NCI-H526 (cell line): Measurements from ENCODE around the gene NEK10.

ENCODE experiments used
- DNase-seq, 2 experiments: peaks; one replicate each; lab custom pipeline; 2025; lab: John Stamatoyannopoulos, UW

Gene NEK10

DNA sequence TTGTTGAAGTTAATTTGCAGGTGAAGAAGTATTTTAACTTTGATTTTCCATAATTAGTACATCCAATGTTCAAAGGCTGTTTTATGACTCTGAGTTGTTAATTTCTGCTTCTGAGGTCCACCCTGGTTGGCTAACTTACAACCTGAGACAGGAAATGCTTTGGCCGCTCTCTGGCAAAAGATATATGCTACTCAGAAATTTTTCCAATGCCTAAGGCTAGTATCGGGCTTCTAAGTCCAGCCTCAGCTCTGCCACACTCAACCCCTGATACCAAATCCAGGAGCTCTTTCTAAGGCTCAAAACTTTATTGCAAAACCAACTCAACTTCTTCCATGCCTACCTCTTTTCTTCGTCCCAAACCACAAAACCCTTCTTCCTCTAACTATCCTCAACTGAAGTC, 192.9 kb downstream of the NEK10 start:
- no peak for DNase-seq

DNA sequence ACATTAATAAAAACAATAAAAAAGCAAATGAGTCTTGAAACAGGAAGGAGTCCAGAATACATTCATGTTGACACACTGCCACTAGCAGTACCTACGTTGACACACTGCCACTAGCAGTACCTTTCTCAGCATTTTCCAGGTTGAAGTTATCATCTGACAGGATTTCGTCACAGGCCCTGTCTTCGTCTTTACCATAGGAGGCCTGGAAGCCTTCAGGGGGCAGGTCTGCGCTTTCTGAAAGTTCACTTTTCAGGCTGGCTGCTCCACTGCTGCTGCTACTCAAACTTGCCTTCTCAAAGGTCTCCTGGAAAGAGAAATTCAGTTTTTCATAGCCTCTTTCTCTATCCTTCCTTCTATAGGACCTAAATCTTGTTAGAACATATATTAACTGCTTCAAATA, 194.7 kb downstream of the NEK10 start:
- DNase-seq = no peak

- no peak for DNase-seq
Measured at GRCh38 chr3:27171113-27171512, 198.1 kb downstream of the NEK10 start.

DNA sequence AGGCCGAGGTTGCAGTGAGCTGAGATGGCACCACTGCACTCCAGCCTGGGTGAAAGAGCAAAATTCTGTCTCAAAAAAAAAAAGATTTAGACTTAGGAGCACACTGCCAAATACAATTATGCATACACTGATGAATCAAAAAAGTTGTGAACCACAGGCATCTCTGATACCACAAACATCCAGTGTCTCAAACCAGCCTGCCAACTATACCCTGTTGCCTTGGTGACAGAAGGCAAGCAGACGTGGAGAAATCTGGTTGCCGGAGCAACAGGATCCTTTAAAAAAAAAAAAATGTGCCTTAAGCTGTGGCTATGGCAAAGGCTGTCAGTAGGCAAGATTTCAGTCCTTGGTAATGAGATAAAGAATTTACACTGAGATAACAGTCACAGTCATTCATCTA, 202.3 kb downstream of the NEK10 start:
- DNase-seq = no peak

GRCh38 chr3:27165321-27165721, 203.9 kb downstream of the NEK10 start:
- no peak for DNase-seq

DNA sequence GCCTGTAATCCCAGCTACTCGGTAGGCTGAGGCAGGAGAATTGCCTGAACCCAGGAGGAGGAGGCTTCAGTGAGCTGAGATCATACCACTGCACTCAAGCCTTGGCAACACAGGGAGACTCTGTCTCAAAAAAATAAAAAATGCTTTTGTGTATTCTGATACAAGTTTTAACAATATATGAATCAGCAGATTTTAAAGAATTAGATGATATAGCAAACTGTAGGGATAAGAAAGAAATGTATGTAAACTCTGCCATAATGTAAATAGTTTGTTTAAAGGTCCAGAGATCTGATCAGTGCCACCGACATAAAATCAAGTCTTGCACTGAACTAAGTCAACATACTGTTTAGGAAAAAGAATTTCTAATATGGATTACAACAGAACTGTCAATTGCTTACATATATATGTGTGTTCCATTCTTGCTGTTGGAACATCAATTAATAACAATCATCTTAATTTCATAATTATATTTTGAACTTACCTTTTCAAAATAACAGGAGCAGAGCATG, 208.3 kb downstream of the NEK10 start:
- no peak for DNase-seq

- DNase-seq = no peak
Measured at GRCh38 chr3:27160146-27160545, 209.0 kb downstream of the NEK10 start.

- no peak for DNase-seq
Measured at GRCh38 chr3:27147215-27147614, 222.0 kb downstream of the NEK10 start.

- no peak for DNase-seq
Measured at GRCh38 chr3:27146786-27147185, 222.4 kb downstream of the NEK10 start.

DNA sequence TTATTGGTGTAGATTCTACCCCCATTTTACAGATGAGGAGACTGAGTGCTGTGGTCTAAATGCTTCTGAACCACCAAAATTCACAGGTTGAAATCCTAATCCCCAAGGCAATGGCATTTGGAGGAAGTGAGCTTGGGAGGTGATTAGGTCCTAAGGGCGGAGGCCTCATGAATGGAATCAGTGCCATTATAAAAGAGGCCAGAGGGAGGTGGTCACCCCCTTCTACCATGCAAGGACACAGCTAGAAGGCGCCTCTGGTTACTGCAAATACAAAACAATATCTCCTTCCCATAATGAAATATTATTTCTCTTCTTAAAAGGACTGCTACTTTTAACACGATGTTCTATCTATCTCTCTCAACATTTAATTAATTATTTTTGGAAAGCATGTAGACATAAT, 223.5 kb downstream of the NEK10 start:
- DNase-seq = no peak

GRCh38 chr3:27141668-27142067, 227.5 kb downstream of the NEK10 start:
- DNase-seq = peak in 1 of 2 experiments; percentile 20

DNA sequence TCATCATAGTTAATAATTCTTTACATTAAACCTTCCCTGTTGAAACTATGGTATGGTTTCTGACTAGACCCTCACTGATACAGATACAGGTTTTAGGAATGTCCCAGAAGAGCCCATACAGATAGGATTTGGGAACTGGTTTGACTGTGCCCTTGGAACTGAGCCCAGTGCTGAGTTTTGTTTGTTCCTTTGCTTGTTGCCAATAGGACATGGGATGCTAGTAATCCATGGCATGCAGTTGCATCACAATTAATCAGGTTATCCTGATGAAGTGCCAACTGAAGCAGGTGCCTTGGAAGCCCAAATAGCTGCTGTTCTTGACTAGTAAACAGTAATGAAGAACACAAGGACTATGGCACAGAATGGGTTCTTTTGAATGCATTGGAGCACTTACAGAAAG, 230.6 kb downstream of the NEK10 start:
- DNase-seq = no peak

- DNase-seq = no peak
Measured at GRCh38 chr3:27138005-27138404, 231.2 kb downstream of the NEK10 start.

DNA sequence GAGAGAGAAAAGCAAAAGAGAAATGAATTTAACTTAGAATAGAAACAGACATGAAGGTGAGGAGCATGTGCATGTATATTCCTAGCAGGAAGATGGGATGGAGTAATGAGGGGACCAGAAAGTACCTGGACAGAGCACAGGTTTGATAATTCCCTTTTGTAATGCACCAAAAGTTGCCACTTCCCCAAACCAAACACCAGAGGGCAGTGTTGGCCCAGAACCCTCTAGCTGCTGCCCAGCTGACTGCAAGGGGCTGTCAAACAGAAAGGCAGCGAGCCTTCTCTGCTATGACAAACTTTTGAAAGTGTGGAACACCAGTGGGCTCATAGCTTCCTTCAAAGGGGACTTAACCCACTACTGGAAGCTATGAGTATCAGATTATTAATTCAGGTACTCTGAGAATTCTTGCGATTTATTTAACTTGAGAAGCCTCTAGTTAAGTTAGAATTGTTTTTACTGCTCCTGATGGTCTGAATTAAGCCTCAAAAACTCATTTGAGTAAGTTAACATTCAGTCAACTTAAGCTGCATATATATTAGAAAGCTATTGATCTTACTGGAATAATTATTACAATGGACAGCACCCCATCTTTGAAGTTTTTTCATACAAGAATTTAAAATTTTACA, 234.9 kb downstream of the NEK10 start:
- DNase-seq = peak in 1 of 2 experiments; percentile 66

GRCh38 chr3:27133060-27133459, 236.1 kb downstream of the NEK10 start:
- no peak for DNase-seq

GRCh38 chr3:27130796-27131195, 238.4 kb downstream of the NEK10 start:
- DNase-seq = no peak

GRCh38 chr3:27127879-27128278, 241.3 kb downstream of the NEK10 start:
- no peak for DNase-seq

DNA sequence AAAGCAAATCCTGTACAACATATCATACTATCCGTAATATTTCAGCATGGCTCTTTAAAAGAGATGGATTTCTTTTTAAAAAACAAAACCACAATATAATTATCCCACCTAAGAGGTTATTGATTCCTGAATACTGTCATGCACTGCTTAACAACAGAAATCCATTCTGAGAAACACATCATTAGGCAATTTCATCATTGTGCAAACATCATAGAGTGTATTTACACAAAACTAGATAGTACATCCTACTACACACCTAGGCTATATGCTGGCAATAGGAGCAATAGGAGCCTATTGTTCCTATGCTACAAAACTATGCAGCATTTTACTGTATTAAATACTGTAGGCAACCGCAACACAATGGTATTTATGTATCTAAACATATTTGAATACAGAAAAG, 242.0 kb downstream of the NEK10 start:
- DNase-seq = no peak

DNA sequence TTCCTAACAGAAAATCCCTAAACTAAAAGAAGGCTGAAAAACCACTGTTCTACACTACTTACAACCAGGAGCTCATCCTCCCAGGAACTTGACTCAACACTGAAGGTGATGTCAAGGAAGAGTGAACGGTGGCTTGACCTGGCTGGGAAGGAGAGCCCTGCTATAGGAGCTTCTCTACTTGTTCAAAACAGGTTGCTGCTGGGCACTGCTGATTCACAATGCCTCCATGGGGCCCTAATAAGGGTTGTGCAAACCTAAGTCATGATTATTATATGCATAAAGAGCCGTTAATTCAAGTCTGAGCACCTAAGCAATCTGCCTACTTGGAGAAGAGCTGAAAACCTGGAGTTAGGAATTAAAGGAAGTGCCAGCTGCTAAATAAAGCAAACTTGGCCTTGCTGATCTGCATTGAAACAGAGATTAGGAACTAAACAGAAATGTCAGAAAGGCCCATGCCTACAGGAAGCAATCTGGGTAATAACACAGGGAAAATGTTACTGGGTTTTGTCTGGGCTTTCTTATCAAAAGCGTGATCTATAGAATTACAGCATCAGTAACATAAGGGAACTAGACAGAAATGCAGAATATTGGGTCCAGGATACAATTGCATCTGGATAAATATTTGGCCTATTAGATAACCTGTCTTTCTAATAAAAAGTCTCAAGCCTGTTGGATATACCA, 243.2 kb downstream of the NEK10 start:
- no peak for DNase-seq

GRCh38 chr3:27119639-27120038, 249.5 kb downstream of the NEK10 start:
- DNase-seq = no peak

DNA sequence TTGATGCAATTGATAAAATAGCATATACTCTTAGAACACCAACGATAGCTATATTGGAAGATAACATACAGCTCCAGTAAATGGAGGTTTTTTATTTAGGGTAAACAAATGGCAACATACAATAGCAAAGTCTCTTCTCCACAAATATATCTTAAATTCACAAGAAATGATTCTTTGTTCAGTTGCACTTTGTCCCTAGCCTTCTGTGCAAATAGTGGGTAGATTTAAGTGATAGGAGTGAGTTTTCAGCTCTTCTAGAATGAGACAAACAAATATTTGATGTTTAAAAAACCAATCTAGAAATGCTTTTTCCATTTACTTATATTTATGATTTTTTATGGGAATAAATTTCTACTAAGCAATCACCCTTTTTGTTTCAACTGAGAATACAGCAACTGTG, 253.8 kb downstream of the NEK10 start:
- no peak for DNase-seq

GRCh38 chr3:27114684-27115083, 254.5 kb downstream of the NEK10 start:
- DNase-seq = no peak

DNA sequence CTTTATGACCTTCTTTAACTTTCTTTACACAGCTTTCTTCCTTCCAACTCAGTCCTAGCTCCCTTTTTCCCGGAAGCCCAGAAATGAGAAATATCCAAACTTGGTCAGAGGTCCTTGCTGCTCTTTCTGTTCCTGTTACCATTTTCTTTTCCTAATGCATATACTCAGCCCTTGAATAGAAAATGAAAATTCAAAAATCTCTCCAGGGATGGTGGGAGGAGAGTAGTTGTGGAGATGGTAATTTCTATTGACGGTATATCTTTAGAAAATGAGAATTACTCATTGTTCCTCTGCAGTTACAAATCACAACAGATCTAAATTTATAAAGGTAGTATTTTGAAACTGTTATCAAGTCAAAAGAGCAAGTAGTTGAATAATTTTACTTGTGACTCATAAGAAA, 255.1 kb downstream of the NEK10 start:
- no peak for DNase-seq

GRCh38 chr3:27110020-27110419, 259.2 kb downstream of the NEK10 start:
- no peak for DNase-seq
